ENCODE results near the gene ARHGAP36. TPM values are rescaled to one million over a fixed set of nuclear protein-coding genes. Genes with fewer than 3 reads are reported as not detected.

ARHGAP36 gene
- 0.09 TPM in 1 of 2 replicates, not detected in the other for total RNA-seq

GRCh38 chrX:131058136-131058868 is at the start of gene ARHGAP36:
TSS of gene ARHGAP36 (plus strand) at chrX:131058346. CDS start at chrX:131081666, 23,320 bp downstream.

Other genes starting within 250 kb of the ARHGAP36 start
- gene ENOX2, start 155.1 kb upstream of the ARHGAP36 start, total RNA-seq, result 8.4 and 12.1 TPM in 2 replicates
- gene IGSF1, start 231.0 kb downstream of the ARHGAP36 start, total RNA-seq, result under 0.01 and 0.09 TPM in 2 replicates

All from endothelial cell of coronary artery (primary cell).